Epithelial cell of prostate (primary cell): ENCODE measurements around the gene CHRNB1.

Experiments
- DNase-seq: peaks from one replicate; pipeline ENCODE4 v3.0.0-alpha.2; 2011; ENCODE audit warnings: low read depth, low spot score
- H3K27ac ChIP-seq: fragments of 450-650 bp; 2 replicates; pipeline ENCODE4 v1.5.1; 2017; ENCODE audit warnings: mild to moderate bottlenecking

The CHRNB1 gene

DNA sequence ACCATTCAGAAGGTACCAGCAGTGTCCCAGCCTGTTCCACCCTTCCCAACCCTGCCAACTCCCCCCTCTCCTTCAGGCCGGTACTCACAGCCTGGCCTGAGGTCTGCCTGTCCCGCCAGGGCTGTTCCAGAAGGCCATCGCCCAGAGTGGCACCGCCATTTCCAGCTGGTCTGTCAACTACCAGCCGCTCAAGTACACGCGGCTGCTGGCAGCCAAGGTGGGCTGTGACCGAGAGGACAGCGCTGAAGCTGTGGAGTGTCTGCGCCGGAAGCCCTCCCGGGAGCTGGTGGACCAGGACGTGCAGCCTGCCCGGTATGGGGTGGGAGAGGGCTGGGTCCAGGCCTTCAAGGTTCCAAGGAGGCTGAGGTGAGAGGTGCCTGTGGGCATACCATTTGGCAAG, 30.0 kb upstream of the CHRNB1 start:
- H3K27ac ChIP-seq, result no peak overlapping the region
- DNase-seq, result no peak

DNA sequence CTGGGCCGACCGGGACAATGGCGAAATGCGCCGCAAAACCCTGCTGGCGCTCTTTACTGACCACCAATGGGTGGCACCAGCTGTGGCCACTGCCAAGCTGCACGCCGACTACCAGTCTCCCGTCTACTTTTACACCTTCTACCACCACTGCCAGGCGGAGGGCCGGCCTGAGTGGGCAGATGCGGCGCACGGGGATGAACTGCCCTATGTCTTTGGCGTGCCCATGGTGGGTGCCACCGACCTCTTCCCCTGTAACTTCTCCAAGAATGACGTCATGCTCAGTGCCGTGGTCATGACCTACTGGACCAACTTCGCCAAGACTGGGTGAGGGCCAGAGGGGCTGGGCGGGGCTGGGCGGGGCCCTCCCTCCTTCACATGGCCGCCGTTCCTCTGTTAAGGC, 29.1 kb upstream of the CHRNB1 start:
- H3K27ac ChIP-seq, result no peak overlapping the region
- DNase-seq, result no peak

DNA sequence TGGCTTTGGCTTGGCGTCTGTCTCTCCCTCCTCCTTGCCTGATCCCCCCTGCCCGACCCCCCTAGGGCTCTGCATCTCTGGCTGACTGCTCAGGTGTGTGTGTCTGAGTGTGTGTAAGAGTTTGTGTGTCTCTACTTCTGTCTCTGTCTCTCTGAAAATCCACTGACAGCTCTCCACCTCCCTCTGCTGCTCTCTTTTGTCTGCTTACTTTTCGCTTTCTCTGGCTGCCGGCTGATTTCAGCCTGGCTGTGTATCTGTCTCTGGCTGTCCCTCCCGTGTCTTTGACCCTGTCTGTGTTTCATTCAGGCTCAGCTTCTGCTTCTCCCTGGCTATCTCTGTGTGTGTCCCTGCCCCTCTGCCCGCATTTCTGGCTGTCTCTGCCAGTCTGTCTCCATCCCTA, 28.5 kb upstream of the CHRNB1 start:
- no peak for DNase-seq

DNA sequence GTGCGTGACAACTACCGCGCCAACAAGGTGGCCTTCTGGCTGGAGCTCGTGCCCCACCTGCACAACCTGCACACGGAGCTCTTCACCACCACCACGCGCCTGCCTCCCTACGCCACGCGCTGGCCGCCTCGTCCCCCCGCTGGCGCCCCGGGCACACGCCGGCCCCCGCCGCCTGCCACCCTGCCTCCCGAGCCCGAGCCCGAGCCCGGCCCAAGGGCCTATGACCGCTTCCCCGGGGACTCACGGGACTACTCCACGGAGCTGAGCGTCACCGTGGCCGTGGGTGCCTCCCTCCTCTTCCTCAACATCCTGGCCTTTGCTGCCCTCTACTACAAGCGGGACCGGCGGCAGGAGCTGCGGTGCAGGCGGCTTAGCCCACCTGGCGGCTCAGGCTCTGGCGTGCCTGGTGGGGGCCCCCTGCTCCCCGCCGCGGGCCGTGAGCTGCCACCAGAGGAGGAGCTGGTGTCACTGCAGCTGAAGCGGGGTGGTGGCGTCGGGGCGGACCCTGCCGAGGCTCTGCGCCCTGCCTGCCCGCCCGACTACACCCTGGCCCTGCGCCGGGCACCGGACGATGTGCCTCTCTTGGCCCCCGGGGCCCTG, 27.7 kb upstream of the CHRNB1 start:
- no peak for DNase-seq
- no peak overlapping the region for H3K27ac ChIP-seq

More for the DNA sequence above, 28.5 kb upstream of the CHRNB1 start:
- no peak overlapping the region for H3K27ac ChIP-seq

DNA sequence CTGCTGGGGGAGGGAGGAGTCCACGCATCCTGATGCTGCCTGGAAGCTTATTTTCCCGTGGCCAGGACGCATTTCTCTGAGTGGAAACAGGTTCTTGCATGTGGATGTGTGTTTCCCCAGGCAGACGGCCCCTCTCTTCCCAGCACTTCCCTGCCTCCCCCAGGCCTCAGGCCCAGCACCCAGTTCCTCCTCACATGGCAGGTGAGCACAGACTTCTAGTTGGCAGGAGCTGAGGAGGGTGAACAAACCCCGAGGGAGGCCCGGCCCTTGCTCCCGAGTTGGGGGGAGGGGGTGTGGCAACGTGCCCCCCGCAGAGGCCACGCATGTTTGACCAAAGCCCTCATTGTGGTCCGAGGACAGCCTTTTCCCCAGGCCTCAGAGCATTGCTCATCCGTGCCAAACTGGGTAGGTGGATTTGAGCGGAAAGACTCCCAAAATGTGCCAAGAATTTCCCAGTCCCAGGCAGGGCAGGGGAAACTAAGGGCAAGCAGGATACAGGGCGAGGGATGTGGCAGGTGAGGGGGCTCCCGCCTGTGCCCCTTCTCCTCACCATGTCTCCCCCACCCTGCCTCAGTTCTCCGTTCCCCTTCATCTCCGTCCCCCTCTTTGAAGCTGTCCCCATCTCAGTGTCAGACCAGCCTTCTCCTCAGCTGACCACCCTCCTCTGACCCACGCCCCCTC, 26.2 kb upstream of the CHRNB1 start:
- no peak for DNase-seq

DNA sequence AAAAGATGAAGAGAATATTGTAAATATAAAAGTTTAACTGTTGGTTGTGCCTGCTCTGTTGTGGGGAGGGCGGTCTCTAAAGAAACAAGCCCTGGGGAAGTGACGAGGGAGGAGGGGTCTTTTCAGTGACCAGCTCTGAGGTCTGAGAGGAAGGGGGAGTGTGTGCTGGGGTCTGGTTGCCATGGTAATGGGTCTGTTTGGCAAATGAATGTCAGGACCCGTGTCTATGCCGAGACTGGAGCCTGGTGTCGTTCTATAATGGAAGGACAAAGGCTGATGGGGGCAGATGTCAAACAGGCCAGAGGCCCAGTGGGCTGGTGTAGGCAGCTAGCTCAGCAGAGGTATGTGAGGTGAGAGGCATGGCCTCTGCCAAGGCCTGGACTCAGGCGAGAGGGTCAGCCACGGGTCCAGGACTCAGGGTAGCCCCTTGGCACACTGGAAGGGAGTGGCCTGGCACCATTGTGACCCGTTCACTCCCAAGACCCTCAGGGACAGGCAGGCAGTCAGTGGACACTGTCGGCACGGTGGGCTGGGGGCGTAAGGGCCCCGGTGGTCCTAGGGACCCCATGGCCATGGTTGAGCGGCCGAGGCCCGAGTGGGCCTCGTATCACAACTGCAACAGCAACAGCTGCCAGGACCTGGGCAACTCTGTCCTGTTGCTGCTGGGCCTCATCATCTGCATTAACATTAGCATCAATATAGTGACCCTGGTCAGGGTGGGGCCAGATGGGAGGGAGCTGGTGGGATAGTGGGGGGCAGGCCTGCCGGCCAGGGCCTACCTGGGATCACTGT, 24.8 kb upstream of the CHRNB1 start, which contains the start of gene SPEM1:
Gene SPEM1 (plus strand): TSS at position 506 of the 792 bp plus-strand sequence. CDS start 61 bp downstream, at position 567.
- H3K27ac ChIP-seq, result no peak within 1 kb of the TSS
- DNase-seq, result no peak

More for the DNA sequence above, 26.2 kb upstream of the CHRNB1 start:
- H3K27ac ChIP-seq, result no peak overlapping the region

DNA sequence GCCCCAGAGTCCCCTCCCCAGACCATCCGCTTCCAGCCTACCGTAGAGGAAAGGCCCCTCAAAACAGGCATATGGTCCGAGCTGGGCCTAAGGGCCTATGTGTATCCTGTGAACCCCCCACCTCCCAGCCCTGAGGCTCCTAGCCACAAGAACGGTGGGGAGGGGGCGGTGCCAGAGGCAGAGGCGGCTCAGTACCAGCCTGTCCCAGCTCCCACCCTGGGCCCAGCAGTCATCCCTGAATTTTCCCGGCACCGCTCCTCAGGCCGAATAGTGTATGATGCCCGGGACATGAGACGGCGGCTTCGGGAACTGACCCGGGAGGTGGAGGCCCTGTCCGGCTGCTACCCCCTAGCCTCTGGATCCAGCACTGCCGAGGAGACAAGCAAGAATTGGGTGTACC, 23.7 kb upstream of the CHRNB1 start:
- H3K27ac ChIP-seq, result no peak overlapping the region
- no peak for DNase-seq

DNA sequence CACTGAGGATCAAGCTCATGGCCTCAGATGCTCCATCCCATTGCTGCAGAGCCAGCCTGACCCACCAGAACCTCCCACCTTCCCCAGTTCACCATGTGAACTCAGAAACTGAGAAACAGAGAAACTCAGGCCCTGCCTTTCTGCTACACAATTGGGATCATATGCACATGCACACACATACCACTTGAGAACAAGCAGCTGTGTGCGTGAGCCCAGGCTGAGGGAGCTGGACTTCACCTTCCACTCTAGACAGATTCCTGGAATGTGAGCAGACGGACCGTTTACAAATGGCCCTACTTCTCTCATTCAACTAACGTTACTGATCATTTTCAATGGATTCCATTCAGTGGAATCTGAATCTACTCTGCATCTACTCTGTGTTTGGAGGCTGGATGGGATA, 21.2 kb upstream of the CHRNB1 start:
- no peak for DNase-seq
- no peak overlapping the region for H3K27ac ChIP-seq

DNA sequence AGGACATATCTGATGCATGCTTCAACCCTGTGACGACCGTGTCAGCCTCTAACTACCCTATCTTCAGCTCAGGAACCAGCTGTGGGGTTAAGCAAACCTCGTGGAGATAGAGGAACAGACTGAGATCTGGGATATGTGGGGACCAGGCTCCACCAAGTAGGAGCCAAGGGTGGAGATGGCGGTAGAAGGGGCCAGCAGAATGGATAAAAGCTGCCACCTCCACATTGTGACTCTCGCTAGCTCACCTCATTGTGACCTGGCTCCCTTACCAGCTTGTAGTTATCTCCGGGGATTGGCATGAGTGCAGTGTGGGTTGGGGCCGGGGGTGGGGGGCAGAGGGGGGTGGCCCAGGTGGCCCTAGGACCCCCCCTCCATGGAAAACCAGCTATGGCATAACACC, 19.5 kb upstream of the CHRNB1 start, which contains the start of gene SPEM2:
Gene SPEM2 (plus strand): TSS at position 301 of the 400 bp plus-strand sequence. CDS start 73 bp downstream, at position 374.
- no peak for DNase-seq
- no peak within 1 kb of the TSS for H3K27ac ChIP-seq

DNA sequence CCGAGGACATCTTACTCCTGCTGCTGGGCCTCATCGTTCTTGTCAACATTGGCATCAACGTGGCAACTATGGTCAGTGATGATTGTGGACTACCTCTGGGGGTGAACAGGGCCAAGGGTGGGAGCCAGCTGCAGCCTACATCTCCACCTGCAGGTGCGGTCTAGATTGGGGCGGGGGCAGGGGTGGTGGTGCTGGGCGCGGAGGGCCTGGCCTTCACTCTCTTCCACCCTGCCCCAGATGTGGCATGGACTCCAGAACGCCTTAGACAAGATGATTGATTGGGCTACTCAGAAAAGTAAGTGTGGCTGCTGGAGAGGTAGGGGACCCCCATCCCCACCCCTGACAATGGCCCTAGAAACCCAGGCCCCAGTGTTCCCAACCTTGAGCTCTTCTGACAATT, 19.1 kb upstream of the CHRNB1 start:
- H3K27ac ChIP-seq, result no peak overlapping the region
- no peak for DNase-seq

DNA sequence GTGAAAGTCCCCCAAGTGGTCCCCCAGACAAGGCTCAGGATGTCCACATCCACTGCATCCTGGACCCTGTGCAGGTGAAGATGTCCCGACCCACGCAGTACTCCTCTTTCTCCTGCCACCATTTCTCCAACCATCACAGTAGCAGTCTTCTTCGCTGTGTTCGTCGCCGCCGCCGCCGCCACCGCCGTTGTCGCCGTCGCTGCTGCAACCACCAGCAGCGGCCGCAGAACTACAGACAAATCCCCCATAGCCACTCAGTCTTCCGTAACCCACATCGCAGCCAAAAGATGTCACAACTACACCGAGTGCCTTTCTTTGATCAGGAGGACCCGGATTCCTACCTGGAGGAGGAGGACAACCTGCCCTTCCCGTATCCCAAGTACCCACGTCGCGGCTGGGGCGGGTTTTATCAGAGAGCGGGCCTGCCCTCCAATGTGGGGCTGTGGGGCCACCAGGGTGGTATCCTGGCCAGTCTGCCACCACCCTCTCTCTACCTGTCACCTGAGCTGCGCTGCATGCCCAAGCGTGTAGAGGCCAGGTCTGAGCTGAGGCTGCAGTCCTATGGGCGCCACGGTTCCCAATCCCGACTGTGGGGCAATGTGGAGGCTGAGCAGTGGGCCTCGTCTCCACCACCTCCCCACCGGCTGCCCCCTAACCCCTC, 18.5 kb upstream of the CHRNB1 start:
- no peak overlapping the region for H3K27ac ChIP-seq
- no peak for DNase-seq

DNA sequence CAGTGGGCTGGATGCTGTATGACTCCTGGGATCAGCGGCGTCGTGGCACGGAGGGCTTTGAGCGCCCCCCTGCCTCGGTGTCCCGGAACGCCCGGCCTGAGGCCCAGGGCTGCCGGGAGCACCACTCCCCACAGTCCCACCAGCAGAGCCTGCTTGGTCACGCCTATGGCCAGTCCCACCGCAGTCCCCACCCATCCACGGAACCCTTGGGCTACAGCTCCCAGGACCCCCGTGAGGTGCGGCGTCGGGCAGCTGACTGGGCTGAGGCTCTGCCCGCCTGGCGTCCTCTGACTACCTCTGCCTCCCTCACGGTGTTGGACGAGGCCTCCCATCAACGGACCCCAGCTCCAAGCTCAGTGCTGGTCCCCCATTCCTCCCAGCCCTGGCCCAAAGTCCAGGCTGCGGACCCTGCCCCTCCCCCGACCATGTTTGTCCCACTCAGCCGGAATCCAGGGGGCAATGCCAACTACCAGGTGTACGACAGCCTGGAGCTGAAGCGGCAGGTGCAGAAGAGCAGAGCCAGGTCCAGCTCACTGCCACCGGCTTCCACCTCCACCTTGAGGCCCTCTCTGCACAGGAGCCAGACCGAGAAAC, 17.9 kb upstream of the CHRNB1 start:
- no peak for DNase-seq
- H3K27ac ChIP-seq, result no peak overlapping the region

DNA sequence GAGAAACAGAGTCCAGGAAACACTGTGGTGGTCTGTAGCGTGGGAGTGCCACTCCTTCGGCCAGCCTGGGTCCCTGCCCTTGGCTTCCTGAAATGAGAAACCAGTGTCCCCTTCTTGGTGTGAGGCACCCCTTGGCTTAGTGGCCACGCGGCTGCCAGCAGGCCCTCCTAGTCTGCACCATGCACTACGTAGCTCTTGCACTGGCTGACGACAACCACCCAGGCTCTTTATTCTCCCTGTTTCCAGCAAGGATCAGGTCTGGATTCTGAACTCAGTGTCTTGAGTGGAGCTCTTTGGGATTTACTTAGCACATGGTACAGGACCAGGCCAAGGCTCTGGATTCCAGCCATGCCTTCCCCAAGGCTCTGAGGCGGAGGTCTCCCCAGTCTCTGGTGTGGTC, 17.3 kb upstream of the CHRNB1 start:
- no peak for DNase-seq
- no peak overlapping the region for H3K27ac ChIP-seq

DNA sequence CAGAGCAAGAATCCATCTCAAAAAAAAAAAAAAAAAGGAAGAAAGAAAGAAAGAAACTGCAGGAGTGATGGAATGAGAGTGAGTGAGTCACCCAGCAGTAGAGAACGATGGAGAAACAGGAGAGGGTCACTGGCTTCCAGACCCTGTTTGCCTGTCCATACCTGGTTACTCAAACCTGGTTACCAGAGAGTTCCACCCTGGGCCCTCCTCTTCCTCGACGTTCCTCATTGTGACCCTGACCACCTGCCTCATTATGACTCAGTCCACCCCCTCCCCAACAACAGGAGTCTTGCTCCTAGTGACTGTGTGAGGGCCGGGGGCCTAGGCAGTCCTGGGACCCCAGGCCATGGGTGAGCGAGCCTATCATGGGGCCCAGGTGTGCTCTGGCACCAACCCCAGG, 16.3 kb upstream of the CHRNB1 start, which contains the start of gene SPEM3:
Gene SPEM3 (plus strand): TSS at position 301 of the 400 bp plus-strand sequence. CDS start 46 bp downstream, at position 347.
- no peak within 1 kb of the TSS for H3K27ac ChIP-seq
- DNase-seq, result no peak

DNA sequence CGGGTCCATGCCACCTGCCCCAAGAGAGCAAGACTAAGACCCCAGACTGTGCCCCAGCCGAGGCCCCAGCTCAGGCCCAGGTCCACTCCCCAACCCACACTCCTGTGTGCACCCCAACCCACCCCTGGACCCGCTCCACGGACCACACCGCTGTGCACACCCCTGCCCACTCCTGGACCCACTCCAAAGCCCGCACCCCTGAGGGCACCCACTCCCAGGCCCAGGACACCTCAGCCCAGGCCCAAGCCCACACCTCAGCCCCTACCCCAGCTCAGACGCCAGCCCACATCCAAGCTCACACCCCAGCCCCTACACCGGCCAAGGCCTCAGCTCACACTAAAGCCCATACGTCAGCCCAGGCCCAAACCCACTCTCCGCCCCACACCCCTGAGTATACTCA, 15.1 kb upstream of the CHRNB1 start:
- H3K27ac ChIP-seq, result no peak overlapping the region
- DNase-seq, result no peak

DNA sequence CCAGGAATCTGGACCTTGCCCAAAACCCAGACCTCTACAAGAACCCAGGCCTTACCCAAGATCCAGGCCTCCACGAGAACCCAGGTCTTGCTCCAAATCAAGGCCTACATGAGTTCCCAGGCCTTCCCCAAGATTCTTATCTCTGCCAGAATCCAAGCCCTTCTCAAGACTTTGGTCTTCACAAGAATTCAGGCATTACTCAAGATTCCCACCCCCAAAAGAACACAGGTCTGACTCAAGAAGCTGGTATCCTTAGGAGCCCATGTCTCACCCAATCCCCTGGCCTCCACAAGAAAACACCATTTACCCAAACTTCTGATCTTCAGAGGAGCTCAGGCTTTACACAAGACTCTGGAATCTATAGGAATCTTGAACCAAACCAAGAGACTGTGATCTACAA, 13.6 kb upstream of the CHRNB1 start:
- no peak for DNase-seq
- no peak overlapping the region for H3K27ac ChIP-seq

DNA sequence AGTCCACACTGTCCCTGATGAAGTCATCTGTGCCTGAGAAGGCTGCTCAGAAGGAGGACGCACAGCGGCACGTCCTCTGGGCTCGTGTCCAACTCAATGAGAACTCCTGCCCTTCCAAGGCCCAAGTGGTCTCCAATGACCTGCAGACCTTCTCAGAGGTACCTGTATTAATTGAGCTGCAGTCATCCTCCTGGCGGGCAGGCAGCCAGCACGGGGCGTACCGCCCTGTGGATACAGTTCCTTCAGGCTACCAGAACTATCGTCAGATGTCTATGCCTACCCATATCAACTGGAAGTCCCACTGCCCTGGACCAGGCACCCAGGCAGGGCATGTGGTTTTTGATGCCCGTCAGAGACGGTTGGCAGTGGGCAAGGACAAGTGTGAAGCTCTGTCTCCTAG, 12.6 kb upstream of the CHRNB1 start:
- no peak overlapping the region for H3K27ac ChIP-seq
- no peak for DNase-seq

DNA sequence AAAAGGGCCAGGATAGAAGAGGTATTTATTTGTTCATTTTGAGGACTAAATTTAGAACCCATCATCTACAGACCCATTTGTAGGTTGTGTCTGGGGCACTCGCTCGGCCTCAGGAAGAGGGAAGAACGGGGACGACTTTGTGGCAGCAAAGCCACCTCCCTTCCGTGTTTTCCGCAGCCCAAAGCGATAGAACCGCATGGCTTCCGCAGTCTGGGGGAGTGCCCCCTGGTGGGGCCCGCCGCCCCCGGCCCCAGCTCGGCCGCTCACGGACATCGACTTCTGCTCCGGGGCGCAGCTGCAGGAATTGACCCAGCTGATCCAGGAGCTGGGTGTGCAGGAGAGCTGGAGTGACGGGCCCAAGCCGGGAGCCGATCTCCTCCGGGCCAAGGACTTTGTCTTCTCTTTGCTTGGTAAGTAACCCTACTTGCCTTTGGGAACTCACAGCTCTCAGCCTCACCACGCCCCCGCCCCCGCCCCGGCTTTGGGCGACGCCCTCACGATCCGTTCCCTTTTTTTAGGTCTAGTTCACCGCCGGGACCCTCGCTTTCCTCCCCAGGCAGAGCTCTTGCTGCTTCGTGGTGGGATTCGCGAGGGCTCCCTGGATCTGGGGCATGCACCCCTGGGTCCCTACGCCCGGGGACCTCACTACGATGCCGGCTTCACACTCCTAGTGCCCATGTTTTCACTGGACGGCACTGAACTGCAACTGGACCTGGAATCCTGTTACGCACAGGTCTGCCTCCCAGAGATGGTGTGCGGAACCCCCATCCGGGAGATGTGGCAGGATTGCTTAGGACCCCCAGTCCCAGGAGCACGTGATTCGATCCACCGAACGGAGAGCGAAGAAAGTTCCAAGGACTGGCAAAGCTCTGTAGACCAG, 8.9 kb upstream of the CHRNB1 start:
- no peak for DNase-seq
- H3K27ac ChIP-seq, result peak overlapping the region; percentile 89
